Activated gamma-delta T cell treated with anti-CD3 and anti-CD28 coated beads, Interleukin-2, amount 50 U/mL, for 16 hours (primary cell): ENCODE data around the gene CDKN2D.

Experiments
- DNase-seq: peaks from one replicate; pipeline ENCODE4 v3.0.0-alpha.2; 2020; ENCODE audit warnings: low read depth

The CDKN2D gene

DNA sequence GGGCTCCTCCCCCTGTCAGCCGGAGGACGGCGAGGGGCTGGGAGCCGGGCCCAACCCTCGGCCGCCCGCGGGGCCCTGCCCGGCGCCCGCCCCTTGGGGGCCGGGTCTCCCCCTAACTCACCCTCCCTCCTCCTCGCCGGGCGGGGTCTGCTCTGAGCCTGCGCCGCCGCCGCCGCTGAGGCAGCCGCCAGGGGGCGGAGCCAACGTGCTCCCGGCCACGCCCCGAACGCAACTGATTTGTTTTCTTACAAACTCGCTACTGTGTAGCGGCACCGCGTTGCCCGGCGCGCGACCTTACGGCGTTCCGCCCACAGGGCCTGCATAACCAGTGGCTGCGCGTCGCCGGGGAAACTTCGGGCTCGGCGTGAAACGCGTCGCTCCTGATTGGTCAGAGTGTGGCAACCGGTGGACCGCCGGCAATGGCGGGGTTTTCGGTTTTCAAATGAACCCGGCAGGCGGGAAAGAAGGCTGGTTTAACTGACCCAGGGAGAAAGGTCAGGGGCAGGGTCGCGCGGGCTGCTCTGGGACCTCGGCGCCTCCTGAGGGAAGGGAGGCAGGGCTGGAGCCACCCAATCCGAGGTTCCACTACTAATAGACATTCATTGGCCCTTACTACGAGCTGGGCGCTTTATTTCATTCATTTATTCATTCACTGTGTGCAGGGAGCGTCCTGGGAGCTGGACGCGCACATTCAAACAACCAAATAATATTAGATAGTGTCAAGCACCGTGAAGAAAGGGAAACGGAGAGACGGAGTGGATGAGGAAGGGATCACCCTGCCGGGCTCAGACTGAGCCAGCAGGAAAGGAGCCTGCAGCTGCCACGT lies at the start of gene CDKN2D:
TSS of gene CDKN2D (minus strand) at position 154 of the 826 bp plus-strand sequence. CDS start 326 bp downstream, outside the sequence.
- peak; percentile 99 for DNase-seq

DNA sequence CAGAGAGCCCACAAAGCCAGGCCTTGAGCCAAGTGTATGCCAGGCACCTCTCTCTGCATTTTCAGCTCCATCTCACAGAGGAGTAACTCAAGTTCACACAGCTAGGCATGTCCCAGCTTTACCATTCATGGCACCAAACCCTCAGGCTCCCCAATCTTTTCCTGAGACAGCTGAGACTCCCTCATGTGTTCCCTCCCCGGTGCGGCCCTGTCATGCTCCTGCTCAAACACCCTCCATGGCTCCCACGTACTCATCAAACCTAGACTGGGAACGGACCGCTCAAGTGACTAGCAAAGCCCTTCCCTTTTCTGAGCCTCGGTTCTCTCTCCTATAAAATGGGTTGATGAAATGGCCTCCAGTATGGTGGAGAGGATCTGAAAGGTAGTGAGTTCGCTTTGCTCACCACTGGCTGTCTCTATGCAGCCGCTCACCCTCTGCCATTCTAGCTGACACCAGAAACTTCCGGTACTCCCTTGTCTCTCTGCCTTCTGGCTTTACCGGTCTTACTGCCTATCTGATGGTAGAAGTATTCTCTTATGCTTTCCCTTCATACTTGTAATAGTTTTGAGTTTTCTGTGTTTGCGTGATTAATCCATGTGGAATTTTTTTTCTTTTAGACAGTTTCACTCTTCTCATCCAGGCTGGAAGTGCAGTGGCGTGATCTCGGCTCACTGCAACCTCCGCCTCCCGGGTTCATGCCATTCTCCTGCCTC lies 48.8 kb upstream of the CDKN2D start:
- no peak for DNase-seq

DNA sequence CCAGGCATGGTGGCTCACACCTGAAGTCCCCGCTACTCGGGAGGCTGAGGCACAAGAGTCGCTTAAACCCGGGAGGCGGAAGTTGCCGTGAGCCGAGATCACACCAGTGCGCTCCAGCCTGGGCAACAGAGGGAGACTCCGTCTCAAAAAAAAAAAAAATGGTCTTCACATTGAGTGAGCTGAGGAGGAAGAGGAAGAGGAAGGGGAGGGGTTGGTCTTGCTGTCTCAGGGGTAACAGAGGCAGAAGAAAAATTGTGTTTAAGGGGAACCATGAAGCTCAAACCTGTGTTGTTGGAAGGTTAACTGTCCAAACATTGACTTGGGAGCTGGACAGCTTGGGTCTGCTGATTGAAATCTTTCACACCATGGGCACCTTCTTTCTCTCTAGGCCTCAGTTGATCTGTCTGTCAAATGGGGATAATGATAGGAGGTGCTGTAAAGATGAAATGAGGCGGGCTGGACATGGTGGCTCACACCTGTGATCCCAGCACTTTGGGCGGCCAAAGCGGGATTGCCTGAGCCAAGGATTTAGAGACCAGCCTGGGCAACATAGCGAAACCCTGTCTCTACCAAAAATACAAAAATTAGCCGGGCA lies 46.7 kb upstream of the CDKN2D start:
- DNase-seq = no peak

DNA sequence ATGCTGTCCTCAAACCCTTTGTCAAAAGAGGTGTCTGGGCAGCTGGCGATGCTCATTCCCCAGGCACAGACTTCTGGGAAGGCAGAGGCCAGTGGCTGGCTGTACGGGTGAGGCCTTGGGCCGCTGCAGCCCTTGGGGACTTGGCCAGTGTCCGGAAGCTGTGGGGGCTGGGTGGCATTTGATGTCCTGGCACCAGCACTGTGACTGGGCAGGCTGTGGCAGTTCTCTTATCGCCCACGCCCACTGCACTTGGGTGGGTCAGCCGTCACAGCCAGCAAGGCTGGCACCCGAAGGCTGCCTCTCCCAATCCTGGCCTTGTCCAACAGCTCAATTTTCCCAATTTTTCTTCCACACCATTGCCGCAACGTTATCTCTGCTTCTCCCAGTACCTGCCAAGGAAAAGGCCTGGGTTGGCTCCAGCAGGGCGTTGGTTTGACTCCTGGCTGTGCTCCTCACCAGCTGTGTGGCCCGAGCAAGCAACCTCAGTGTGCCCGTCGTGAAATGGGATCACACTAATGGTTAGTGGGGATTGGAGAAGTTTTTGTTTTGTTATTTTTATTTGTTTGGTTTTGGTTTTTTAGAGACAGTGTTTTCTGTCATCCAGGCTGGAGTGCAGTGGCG lies 43.8 kb upstream of the CDKN2D start:
- no peak for DNase-seq

DNA sequence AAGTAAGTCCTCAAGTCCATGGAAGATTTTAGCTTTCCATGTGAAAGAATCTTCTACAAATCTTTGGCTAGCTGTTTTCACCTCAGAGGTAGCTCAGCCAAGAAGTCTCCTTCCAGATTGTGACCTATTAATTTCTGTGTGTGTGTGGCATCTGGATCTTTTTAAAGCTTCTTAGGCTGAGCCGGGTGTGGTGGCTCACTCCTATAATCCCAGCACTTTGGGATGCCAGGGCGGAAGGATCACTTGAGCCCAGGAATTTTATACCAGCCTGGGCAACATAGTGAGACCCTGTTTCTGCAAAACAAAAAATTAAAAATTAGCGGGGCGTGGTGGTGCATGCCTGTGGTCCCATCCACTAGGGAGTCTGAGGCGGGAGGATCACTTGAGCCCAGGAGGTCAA lies 43.1 kb upstream of the CDKN2D start:
- DNase-seq = no peak

DNA sequence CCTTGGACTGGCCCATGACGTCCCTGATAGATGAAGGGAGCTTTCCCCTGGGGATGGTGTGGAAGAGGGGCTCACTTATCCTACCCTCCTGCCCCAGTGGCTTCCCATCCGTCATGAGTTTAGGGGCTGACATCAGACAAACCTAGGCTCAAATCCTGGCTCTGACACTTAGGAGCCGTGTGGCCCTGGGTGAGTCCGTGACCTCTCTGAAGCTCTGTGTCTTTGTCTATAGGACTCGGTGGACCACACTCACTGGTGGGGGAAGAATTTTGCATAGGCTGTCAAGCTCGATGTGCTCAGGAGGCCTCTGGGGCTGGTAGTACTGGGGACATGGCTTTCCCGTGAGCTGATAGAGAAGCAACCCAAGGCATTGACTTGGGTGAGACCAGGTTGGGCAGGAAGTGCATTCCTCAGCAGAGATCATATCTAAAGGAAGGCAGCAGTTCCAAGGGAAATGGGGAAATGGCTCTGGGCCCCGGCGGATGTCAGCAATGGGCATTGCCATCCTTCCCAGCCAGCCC lies 35.7 kb upstream of the CDKN2D start:
- no peak for DNase-seq

DNA sequence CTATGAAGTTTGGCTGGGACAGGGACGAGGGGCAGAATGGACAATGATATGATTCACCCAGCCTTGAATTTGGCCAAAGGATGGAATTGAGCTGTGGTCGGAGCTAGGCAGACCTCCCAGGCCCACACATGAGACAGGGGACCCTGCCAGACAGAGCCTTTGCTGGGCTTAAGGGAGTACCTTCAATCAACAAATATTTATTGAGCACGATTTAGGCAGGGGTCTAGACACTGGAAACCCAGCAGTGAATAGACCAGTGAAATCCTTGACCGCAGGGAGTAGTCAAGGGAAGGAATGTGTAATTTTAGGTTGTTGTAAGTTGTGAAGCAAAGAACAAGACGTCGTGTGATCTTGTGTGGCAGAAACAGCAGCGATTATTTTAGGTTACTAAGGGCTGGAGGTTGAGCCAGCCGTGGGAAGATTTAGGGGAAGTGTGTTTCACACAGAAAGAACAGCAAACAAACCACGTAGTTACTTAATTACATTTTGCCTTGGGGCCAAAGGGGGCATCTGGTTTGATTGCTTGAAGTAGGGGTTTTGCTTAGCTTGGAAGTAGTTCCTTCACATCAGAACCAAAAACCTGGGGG lies 35.2 kb upstream of the CDKN2D start:
- peak; percentile 8 for DNase-seq

DNA sequence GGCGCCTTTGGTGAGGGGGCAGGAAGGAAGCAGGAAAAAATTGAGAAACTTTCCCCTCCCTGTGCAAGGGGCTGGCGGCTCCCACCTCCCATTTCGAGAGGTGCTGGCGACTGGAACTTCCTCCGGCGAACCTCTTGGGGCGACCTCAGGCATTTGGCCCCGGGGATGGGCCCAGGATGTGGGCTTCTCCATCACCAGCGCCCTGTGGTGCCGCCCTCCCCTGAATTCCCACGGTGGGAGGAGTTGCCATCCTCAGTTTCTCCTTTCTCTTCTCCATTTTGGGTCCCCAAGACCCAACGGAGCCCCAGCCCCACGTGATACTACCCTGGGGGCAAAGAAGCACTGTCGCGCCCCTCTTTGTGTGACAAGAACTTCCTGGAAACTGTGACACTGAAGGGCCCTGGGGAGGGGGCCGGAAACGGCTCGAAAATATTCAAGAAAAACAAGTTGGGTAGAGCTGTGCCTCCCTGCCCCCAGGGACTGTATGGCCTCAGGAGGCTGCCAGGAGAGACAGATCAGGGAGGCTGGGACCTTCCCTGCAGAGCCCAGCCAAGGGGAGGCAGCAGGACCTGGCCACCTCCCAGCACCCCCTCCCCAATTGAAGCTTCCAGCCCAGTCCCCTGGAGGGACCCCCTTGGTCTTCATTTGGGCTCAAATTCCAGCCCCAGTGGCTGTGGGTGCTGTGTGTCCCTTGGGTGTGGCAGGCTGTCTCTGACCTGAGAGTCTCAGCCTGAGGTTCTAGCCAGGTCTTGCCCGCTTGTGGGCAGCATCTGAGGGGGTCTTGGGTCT lies 34.5 kb upstream of the CDKN2D start:
- peak; percentile 74 for DNase-seq

DNA sequence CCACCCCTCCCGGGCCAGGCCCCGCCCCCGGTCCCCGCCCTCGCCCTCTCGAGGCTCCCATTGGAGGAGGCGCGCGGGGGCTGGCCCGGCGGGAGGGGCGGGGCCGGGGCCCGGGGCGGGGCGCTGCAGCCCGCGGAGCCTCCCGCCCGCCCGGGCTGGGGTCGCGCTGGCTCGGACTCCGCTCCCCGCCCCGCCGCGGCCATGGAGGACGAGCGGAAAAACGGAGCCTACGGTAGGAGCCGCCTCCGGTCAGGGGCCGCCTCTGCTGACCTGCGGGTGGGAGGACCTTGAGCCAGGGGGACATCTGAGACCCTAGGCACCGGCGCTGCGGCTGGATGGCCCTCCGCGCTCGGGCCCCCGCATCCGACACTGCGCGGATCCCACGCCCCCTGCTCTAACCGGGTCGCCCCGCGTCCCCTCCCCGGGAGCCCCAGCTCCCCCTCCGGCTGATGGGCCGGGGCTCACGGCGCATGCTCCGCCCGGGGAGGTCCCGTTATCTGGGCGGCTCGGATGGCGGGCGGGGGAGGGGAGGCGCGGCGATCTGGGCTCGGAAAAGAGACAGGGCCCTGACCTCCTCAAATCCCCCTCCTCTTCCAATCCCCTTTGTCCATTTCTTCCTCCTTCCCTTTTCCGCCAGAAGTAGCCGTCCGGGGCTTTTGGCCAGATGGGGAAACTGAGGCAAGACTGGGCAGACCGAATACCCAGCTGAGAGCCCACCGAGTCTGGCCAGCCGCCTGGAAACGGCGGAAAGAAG lies 33.7 kb upstream of the CDKN2D start:
- peak; percentile 82 for DNase-seq

DNA sequence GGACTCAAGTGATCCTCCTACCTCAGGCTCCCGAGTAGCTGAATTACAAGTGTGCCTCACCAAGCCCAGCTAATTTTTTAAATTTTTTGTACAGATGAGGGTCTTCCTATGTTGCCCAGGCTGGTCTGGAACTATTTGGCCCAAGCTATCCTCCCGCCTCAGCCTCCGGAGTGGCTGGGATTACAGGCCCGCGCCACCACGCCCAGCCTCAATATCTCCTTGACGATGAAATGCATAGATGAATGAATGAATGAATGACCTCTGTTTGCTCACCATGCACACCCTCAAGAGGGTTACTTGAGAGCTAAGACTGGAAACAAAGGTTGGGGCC lies 33.2 kb upstream of the CDKN2D start:
- no peak for DNase-seq

DNA sequence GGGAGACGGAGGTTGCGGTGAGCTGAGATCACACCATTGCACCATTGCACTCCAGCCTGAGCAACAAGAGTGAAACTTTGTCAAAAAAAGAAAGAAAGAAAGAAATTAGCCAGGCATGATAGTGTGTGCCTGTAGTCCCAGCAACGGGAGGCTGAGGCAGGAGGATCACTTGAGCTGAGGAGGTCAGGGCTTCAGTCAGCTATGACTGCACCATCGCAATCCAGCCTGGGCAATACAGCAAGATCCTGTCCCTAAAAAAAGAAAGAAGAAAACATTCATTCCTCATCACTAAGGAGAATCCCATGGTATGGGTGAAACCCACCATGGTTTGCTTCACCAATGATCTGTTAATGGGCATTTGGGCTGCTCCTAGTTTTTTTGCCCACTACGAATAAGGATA lies 31.4 kb upstream of the CDKN2D start:
- no peak for DNase-seq

DNA sequence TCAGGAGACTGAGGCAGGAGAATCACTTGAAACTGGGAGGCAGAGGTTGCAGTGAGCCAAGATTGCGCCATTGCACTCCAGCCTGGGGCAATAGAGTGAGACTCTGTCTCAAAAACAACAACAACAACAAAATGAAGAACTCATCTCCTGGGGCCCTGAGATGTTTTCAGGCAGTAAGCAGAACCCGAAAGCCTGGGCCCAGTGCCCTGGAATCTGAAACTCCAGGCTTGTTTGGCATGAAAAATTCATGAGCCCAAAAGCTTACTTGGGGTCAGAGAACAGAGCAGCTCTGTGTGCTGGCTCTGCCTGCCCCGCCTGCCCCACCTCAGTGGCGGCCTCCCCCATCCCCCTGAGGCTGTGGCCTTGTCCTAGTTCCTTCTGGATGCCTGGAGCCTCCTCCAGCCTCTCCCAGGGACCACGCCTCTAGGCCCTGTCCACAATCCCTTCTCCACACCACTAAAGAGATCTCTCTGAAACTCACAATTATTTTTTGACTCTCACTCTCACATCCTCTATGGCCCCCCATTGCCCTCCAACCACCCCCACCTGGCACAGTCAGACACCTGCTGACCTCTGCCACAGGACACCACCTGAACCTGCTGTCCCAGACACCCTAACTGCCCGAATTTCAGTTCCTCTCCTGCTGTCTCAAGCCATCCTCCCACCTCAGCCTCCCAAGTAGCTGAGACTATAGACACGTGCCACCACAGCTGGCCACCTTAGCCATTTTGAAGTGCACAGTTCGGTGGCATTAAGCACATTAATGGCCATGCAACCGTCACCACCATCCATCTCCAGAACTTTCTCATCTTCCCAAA lies 25.2 kb upstream of the CDKN2D start:
- no peak for DNase-seq

DNA sequence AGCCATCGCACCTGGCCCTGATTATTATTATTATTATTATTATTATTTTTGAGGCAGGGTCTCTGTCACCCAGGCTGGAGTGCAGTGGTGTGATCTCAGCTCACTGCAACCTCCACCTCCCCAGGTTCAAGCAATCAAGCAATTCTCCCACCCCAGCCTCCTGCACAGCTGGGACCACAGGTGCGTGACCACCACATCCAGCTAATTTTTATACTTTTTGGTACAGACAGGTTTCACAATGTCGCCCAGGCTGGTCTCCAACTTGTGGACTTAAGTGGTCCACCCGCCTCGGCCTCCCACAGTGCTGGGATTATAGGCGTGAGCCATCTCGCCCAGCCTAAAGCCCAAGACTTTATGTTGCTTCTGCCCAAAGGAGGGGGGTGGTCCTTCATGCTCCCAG lies 24.4 kb upstream of the CDKN2D start:
- DNase-seq = no peak

DNA sequence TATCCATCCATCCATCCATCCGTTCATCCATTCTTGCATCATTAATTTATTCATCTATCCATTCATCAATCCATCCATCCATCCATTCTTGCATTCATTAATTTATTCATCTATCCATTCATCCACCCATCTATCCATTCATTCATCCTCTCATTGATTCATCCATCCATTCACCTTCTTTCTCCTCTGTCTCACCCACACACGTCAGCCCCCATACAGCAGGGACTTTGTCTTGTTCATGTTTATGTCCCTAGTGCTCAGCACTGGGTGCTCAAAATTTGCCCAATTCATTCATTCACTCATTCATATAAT lies 19.0 kb upstream of the CDKN2D start:
- no peak for DNase-seq

DNA sequence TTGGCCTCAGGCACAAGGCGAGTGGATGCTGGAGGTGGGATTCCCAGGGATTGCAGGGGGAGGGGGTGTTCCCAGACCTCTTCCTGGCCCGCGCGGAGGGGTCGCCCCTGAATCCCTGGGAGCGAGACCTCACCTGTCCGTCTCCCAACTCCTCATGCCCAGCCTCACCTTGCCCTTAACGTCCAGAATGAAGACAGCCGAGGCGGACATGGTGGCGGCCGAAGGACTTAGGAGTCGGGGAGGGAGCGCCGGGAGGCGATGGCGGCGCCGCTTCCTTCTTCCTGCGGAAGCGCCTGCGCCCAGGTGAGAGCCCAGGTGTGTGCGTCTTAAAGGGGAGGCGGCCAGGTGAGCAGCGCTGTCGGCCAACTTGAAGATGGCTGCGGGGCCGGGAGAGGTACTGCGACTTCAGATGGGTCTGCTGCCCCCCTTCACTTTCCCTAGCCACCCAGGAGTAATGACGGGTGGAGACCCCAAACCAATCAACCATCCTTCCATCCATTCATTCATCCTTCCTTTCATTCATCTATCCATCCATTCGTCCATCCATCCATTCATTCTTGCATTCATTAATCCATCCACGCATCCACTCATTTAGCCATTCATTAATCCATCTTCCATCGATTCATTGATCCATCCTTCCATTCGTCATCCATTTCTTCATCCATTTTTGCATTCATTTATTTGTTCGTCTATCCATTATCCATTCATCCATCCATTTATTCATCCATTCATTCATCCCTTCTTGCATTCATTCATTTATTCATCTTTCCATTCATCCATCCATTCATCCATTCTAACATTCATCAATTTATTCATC lies 18.5 kb upstream of the CDKN2D start, which contains the start of gene AP1M2:
TSS of gene AP1M2 (minus strand) at position 291 of the 817 bp plus-strand sequence. CDS start at position 210, 81 bp downstream.
- no peak for DNase-seq

DNA sequence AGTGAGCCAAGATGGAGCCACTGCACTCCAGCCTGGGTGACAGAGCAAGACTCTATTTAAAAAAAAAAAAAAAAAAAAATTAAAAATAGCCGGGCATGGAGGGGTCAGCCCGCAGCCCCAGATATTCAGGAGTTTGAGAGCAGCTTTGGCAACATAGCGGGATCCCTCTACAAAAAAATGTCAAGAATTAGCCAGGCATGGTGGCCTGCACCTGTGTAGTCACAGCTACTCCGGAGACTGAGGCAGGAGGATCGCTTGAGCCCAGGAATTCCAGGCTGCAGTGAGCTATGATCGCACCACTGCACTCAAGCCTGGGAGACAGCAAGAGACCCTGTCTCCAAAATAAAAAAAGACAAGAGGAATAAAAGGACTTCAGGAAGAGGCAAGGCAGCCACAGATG lies 17.6 kb upstream of the CDKN2D start:
- no peak for DNase-seq

DNA sequence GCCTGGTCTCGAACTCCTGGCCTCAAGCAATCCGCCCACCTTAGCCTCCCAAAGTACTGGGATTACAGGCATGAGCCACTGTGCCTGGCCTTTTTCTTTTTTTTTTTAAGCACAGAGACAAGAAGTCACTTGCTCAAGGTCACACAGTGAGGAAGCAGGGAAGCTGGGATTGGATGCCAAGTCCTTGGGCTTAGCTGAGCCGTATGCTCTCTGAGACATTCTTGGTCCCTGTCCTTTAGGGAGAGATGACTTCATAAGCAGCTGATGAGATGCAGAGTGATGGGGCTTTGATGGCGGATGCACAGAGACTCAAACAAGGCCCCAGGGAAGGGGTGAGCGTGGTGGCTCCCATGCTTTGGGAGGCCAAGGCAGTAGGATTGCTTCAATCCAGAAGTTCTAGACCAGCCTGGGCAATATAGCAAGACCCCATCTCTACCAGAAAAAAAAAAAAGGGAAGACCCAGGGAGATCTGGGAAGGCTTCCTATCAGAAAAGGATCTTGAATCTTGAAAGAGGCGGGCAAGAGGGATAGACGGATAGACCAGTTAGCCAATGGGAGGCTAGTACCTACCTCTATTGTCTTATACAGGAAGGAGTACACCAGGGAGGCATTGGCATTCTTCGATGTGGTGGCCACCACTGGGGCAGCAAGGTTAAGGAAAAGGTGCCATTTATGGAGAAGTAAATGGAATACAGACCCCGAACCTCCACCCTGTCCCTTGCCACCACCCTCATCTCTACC lies 14.4 kb upstream of the CDKN2D start:
- DNase-seq = no peak

DNA sequence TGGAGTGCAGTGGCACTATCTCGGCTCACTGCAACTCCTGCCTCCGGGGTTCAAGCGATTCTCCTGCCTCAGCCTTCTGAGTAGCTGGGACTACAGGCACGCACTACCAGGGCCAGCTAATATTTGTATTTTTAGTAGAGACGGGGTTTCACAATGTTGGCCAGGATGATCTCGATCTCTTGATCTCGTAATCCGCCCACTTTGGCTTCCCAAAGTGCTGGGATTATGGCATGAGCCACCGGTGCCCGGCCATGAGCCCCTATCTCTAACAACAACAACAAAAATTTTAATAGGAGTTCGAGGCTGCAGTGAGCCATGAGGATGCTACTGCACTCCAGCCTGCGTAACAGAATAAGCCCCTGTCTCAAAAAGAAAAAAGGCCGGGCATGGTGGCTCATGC lies 13.3 kb upstream of the CDKN2D start:
- no peak for DNase-seq
